Measurements from ENCODE around the gene FGF14. TPM values are rescaled to one million over a fixed set of nuclear protein-coding genes. Genes with fewer than 3 reads are reported as not detected.

The FGF14 gene
- total RNA-seq, 1 experiment from 2014 or later = 0.22 TPM

DNA sequence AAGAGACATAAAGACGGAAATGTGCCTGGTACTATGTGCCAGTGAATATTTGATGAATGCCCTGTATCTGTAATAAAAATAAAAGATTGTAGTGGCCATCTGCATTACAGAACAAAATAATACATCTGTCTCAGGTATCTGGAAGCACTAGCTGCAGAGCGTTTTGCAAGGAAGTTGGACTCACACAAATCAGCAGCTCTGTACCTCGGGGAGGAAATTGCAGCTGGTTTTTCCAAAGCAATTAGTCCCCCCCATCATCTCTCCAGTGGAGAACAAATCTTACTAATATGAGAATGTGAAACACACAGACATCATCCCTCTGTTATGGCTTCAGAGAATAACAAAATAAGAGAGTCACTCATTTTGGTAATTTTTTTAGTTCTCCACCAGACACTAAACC lies 704.1 kb downstream of the FGF14 start:
- H3K27ac Mint-ChIP-seq = no peak overlapping the region
- peaks cover 5% of the 10 kb centered on the region for H3K27me3 Mint-ChIP-seq (ENCODE audit: low read depth)
- Histone ChIP-seq H2AFZ (ENCODE audit: low read length) (no peak overlapping the region), H4K20me1 (ENCODE audit: control insufficient read depth, insufficient read depth, insufficient read length) (no peaks in the 10 kb centered on the region), H2AK5ac (ENCODE audit: insufficient read length, low read length) (no peak overlapping the region), H3K4me2 (ENCODE audit: insufficient read depth, insufficient read length, low read length) (no peak overlapping the region), H3K27ac (ENCODE audit: insufficient read length, low read depth, low read length) (no peak overlapping the region), H4K8ac (replicated peaks; ENCODE audit: insufficient read length, low read depth, low read length) (no peak overlapping the region), H3K56ac (ENCODE audit: insufficient read length, low read depth, low read length) (no peak overlapping the region), H3K23me2 (ENCODE audit: insufficient read length, low read depth, low read length, poor library complexity, severe bottlenecking) (no peaks in the 10 kb centered on the region), H4K5ac (ENCODE audit: insufficient read length, low read depth, low read length) (no peak overlapping the region), H3K14ac (ENCODE audit: insufficient read depth, low read length) (no peak overlapping the region), H3T11ph (ENCODE audit: low read length) (no peak overlapping the region), H3K18ac (ENCODE audit: insufficient read length, low read depth, low read length) (no peak overlapping the region), H3K79me1 (ENCODE audit: insufficient read depth, low read depth, low read length, poor library complexity, severe bottlenecking) (no peaks in the 10 kb centered on the region), H4K91ac (ENCODE audit: insufficient read length, low read depth, low read length) (no peak overlapping the region), H2BK5ac (ENCODE audit: insufficient read length, low read length) (no peak overlapping the region), H3K27me3 (ENCODE audit: insufficient read depth, low read length) (no peaks in the 10 kb centered on the region), H3K23ac (ENCODE audit: insufficient read length, low read depth, low read length) (no peak overlapping the region), H3K79me2 (ENCODE audit: insufficient read depth, low read length) (no peaks in the 10 kb centered on the region), H2BK20ac (ENCODE audit: low read depth, low read length, poor library complexity, severe bottlenecking) (no peak overlapping the region), H2BK120ac (ENCODE audit: low read depth, low read length, poor library complexity, severe bottlenecking) (no peak overlapping the region), H3K4me1 (ENCODE audit: insufficient read depth, low read length) (no peaks in the 10 kb centered on the region), H3K4ac (ENCODE audit: low read depth, low read length) (no peak overlapping the region), H2BK12ac (ENCODE audit: insufficient read length, low read depth, low read length) (no peak overlapping the region), H2BK15ac (ENCODE audit: low read depth, low read length) (no peak overlapping the region), H3K9ac (ENCODE audit: extremely low read depth, insufficient read length, low read length) (no peak overlapping the region), H3K9me3 (ENCODE audit: control insufficient read depth, low read depth, low read length) (no peaks in the 10 kb centered on the region)
- no CpG with 5 or more reads among the region's 3 CpGs for WGBS (ENCODE audit: extremely low coverage, insufficient read length, low lambda C conversion rate)
- DNase-seq = no peak
- no peaks in the 10 kb centered on the region for H3K36me3 Mint-ChIP-seq (ENCODE audit: insufficient read depth in 1 of 3, low read depth in 3 of 3)
- no peak overlapping the region for H3K4me3 Mint-ChIP-seq
- TF ChIP-seq, protein P1, sequence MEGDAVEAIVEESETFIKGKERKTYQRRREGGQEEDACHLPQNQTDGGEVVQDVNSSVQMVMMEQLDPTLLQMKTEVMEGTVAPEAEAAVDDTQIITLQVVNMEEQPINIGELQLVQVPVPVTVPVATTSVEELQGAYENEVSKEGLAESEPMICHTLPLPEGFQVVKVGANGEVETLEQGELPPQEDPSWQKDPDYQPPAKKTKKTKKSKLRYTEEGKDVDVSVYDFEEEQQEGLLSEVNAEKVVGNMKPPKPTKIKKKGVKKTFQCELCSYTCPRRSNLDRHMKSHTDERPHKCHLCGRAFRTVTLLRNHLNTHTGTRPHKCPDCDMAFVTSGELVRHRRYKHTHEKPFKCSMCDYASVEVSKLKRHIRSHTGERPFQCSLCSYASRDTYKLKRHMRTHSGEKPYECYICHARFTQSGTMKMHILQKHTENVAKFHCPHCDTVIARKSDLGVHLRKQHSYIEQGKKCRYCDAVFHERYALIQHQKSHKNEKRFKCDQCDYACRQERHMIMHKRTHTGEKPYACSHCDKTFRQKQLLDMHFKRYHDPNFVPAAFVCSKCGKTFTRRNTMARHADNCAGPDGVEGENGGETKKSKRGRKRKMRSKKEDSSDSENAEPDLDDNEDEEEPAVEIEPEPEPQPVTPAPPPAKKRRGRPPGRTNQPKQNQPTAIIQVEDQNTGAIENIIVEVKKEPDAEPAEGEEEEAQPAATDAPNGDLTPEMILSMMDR (conservative IDR thresholded peaks at IDR 0.05) = no peak
- no peaks in the 10 kb centered on the region for H3K4me1 Mint-ChIP-seq
- H3K9me3 Mint-ChIP-seq = no peaks in the 10 kb centered on the region

Measured in H9 (cell line).